Stimulated activated CD8-positive, alpha-beta memory T cell treated with anti-CD3 and anti-CD28 coated beads, Interleukin-4, amount 100 ng/mL, for 1 hour (primary cell): ENCODE measurements around the gene TRPV6.

Experiments used
- DNase-seq, 2 donors: peaks; one replicate each; pipeline ENCODE4 v3.0.0-alpha.2; 2020; ENCODE audit warnings: low read depth in 2 of 2, low spot score in 1 of 2

Gene TRPV6

GRCh38 chr7:142885311-142886230 is at the start of gene TRPV6:
TRPV6 (minus strand) TSS chr7:142885745.
- DNase-seq: no peak

- no peak for DNase-seq
These were observed 48.5 kb upstream of the TRPV6 start for GRCh38 chr7:142934056-142934455.

DNA sequence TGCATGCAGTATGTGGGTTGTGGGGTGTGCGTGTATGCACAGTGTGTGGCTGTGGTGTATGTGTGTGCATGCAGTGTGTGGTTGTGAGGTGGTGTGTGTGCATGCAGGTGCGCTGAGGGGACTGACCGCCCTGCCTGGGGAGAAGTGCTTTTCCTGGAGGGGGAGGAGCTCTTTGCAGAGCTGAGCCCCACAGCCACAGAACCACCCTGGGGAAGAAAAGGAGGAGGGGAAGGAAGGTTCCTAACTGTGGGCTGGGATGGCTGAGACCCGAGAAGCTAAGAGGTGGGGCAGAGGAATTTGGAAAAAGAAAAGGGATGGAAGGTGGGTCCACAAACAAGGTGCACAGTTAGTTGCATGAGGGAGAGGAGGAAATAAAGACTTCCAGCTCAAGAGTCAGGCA is 48.1 kb upstream of the TRPV6 start, which contains the start of gene TRPV5:
Gene TRPV5 (minus strand): TSS at position 123 of the 400 bp plus-strand sequence. CDS start 287 bp downstream, outside the sequence.
- no peak for DNase-seq

GRCh38 chr7:142933092-142933475 is 47.5 kb upstream of the TRPV6 start:
- DNase-seq: no peak

- DNase-seq: no peak
These were observed 47.0 kb upstream of the TRPV6 start for GRCh38 chr7:142932386-142933091.

- no peak for DNase-seq
These were observed 44.7 kb upstream of the TRPV6 start for GRCh38 chr7:142930126-142930730.

DNA sequence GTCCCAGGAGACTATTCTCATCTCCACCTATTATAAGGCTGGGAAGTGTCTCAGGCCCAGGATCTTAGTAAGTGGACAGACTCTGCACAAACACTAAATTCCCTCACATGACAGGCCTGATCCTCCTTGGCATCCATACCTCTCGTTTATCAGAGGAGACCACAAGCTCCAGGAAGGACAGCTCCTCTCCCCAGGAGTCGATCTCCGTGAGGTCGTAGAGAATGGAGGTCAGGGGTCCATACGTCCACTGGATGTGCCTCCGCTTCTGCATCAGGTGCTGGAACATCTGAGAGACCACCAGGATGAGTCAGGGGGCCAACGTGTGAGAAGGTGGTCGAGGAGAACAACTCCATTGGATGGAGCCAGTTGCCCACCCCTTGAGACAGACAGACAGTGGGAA is 42.4 kb upstream of the TRPV6 start:
- DNase-seq: no peak

DNA sequence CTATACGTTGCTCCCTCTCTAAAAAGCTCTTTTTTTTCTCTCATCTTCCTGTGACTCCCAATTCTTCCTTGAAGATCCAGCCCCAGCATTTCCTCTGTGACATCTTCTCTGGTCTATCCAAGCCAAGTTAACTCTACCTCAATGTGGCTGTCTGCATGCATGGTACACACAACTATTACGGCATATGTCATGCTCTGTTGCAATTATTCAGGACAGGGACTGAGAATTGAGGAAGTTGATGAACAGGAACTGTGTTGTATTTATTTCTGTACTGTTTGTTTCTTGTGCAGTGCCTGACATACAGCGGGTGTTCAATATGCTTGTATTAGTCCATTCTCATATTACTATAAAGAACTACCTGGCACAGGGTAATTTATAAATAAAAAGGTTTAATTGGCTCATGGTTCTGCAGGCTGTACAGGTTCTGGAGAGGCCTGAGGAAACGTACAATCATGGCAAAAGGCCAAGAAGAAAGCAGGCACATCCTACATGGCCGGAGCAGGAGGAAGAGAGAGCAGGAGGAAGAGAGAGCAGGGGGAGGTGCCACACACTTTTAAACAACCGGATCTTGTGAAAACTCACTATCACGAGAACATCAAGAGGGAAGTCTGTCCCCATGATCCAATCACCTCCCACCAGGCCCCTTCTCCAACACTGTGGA is 41.7 kb upstream of the TRPV6 start:
- no peak for DNase-seq

DNA sequence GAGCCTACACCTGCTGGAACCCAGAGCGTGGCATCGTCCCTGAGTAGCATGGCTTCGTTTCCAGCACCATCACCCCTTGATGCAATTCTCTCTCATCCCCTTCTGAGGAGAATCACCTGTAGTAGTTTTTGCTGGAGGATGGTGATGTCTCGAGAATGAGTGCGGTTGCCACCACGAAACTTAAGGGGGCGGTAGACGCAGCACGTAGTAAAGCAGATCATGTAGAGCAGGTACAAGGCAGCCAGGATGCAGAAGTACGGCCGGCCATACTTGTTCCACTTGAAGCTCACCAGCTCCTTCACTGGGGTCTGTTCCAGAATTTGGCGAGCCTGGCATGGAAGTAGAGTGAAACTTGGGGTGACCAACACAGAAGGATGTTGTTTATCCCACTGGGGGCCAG is 39.9 kb upstream of the TRPV6 start:
- DNase-seq: no peak

DNA sequence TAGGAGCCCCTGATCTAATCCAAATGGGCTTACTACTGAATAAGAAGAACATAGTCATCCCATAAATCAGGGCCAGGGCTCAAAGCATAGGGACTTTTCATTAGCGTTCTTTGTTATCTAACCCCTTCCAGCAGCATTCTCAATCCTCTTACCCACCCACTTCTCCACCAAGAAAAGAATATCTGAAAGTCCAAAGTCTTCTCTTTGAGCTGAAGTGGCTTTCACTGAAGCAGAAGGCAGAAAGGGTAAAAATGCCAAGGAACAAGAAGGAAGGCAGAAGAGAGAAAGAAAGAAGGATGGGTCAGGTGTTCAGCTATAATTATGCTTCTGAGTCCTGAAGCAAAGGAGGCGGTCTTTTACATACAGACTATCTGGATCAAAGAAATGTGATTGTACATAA is 37.8 kb upstream of the TRPV6 start:
- DNase-seq: no peak

- DNase-seq: no peak
These were observed 34.1 kb upstream of the TRPV6 start for GRCh38 chr7:142919656-142920055.

- no peak for DNase-seq
These were observed 33.4 kb upstream of the TRPV6 start for GRCh38 chr7:142918901-142919300.

GRCh38 chr7:142917447-142917846 is 31.9 kb upstream of the TRPV6 start:
- DNase-seq: no peak

GRCh38 chr7:142916508-142916907 is 31.0 kb upstream of the TRPV6 start:
- DNase-seq: no peak

GRCh38 chr7:142915315-142915714 is 29.8 kb upstream of the TRPV6 start:
- no peak for DNase-seq

DNA sequence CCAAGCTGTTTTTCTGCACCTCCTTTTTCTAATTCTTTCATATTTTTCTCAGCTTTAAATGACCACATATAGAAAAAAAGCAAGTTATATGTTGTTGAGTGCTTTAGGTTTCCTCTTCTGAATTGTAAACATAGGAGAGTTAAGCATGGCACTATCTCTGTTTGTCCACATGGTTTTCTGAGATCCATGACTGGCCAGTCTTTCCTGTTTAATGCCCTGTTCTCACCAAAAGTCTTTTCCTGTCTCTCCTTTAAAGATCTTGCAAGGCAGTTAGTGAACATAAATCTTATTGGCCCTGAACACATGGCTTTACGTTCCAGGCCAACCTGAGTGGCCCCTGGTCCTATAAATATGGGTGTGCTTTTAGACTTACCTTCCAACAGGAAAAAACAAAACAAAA is 28.6 kb upstream of the TRPV6 start:
- DNase-seq: no peak

DNA sequence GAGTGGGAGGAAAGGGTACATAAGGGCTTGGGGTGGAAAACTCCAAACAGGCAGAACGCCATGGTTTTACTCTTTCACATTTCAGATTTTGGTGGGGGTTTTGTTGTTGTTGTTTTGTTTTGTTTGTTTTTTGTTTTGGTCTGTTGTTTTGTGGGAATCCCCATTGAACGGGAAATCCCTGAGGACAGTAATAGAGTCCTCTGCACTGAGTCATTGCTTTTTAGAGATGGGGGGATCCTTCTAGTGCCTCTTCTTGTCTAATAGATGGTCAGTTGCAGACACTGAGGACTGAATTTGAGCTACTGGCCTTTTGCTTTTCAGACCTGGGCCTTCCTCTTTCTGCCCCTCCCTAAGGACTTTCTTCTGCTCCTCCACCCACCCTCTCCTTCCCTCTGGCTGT is 28.0 kb upstream of the TRPV6 start:
- DNase-seq: no peak

GRCh38 chr7:142913051-142913450 is 27.5 kb upstream of the TRPV6 start:
- DNase-seq: no peak

- no peak for DNase-seq
These were observed 24.9 kb upstream of the TRPV6 start for GRCh38 chr7:142910481-142910880.

- no peak for DNase-seq
These were observed 24.5 kb upstream of the TRPV6 start for GRCh38 chr7:142910031-142910433.
